Transverse colon (tissue), 4 donors: ENCODE data around the gene GAB3.

Experiments used
- CTCF ChIP-seq, 5 experiments: fragments of 200-600 bp in 3 of 5; fragments of 450-650 bp in 2 of 5; sonication (generic) in 3 of 5; IDR thresholded peaks; 1 replicate in 2 of 5; 2 replicates in 3 of 5; pipeline ENCODE4 v1.5.1; 2016 to 2017; ENCODE audit warnings: antibody characterized with exemption in 5 of 5, inconsistent platforms in 3 of 5, mild to moderate bottlenecking in 2 of 5, moderate library complexity in 1 of 5
- EP300 ChIP-seq: sonication (generic); formaldehyde crosslinking; IDR thresholded peaks from one replicate; pipeline ENCODE4 v1.6.1; 2017; ENCODE audit warnings: antibody characterized with exemption, low read depth
- POLR2A ChIP-seq: fragments of 450-650 bp; IDR thresholded peaks from one replicate; pipeline ENCODE4 v1.6.1; 2016; ENCODE audit warnings: antibody characterized with exemption, mild to moderate bottlenecking, moderate library complexity
- POLR2AphosphoS5 ChIP-seq, 3 donors: sonication (generic); formaldehyde crosslinking; IDR thresholded peaks; one replicate each; pipeline ENCODE4 v1.6.1; 2016; ENCODE audit warnings: antibody characterized with exemption in 3 of 3

- TF ChIP-seq CTCF (IDR thresholded peaks at IDR 0.05): no peak
- TF ChIP-seq POLR2A: no peak
- TF ChIP-seq POLR2AphosphoS5 (IDR thresholded peaks at IDR 0.05): no peak
- no peak for TF ChIP-seq EP300
These were observed 31.7 kb downstream of the GAB3 start for GRCh38 chrX:154719132-154719675.
